Measurements from ENCODE around the gene PNPLA7. TPM values are rescaled to one million over a fixed set of nuclear protein-coding genes. Genes with fewer than 3 reads are reported as not detected.
"Not testable (repeated sequence)": the region's sequence is repeated elsewhere in the genome, so short reads cannot be mapped to it uniquely, and the experiment has no call there.

Gene PNPLA7
- total and polyA plus RNA-seq, 10 of the 15 experiments (the other 5 are each of a cell fraction or from before 2014, with no cell fraction given) = 0.04 to 0.85 (median 0.19) TPM; not detected in 1

- no peak for TF ChIP-seq EGR1 (IDR thresholded peaks at IDR 0.05; ENCODE audit: borderline replicate concordance in 1 of 2, low read depth in 2 of 2, low read length in 2 of 2)
Observed at GRCh38 chr9:137520614-137521404, 29.4 kb downstream of the PNPLA7 start (continued).

GRCh38 chr9:137519553-137519952 lies 30.6 kb downstream of the PNPLA7 start:
- H3K27ac ChIP-seq (ENCODE audit: control insufficient read depth, insufficient read depth) = no peak overlapping the region
- no peak overlapping the region for H2AFZ ChIP-seq (ENCODE audit: control insufficient read depth, low read depth, low read length)
- TF ChIP-seq RELB (IDR thresholded peaks at IDR 0.05; ENCODE audit: low read depth) = no peak
- TF ChIP-seq SPI1 (IDR thresholded peaks at IDR 0.05; ENCODE audit: borderline replicate concordance, insufficient read depth, low read depth, low read length) = no peak
- no peak for TF ChIP-seq STAT3 (IDR thresholded peaks at IDR 0.05; ENCODE audit: low read depth, low read length)
- no peak for TF ChIP-seq LARP7 (IDR thresholded peaks at IDR 0.05)
- no peak for TF ChIP-seq RBBP5 (conservative IDR thresholded peaks at IDR 0.05)
- TF ChIP-seq STAT1 (conservative IDR thresholded peaks at IDR 0.05) = no peak
- TF ChIP-seq PRDM15 (CRISPR knock-in tag; IDR thresholded peaks at IDR 0.05) = no peak
- DNase-seq (ENCODE audit: low read depth, low spot score) (no peak), ATAC-seq (no peak), FAIRE-seq (no peak)
- in situ Hi-C loops (cut with MboI) (no loop called here), intact Hi-C loops (cut with micrococcal nuclease; ENCODE audit: unreplicated experiment) (no loop called here)
- no peaks in the 10 kb centered on the region for H4K20me1 ChIP-seq (ENCODE audit: control insufficient read depth, insufficient read depth)
- RAD21 ChIA-PET (ENCODE audit: unreplicated experiment) = no interaction called here
- SMC1A ChIA-PET (ENCODE audit: uncharacterized antibody, unreplicated experiment) = no interaction called here
- POLR2A ChIA-PET = no interaction called here
- no peaks in the 10 kb centered on the region for H3K9me3 ChIP-seq (replicated peaks; ENCODE audit: control insufficient read depth, insufficient read depth, low read length)
- CTCF ChIA-PET = no interaction called here
- H3K36me3 ChIP-seq (ENCODE audit: control insufficient read depth in 2 of 2, insufficient read depth in 2 of 2, low read length in 1 of 2) = no peaks in the 10 kb centered on the region
- BruUV-seq (replicated peaks) = no TSS peak
- no peak overlapping the region for H3K9ac ChIP-seq (ENCODE audit: control insufficient read depth, insufficient read depth, low read length)
- H3K4me2 ChIP-seq (ENCODE audit: control insufficient read depth, insufficient read depth) = no peak overlapping the region
- WGBS (ENCODE audit: insufficient coverage, insufficient replicate concordance, low lambda C conversion rate, missing lambda C conversion rate) = 24% methylated on average over 10 of the region's 10 CpGs
- H3K4me3 ChIP-seq = no peak overlapping the region
- no peaks in the 10 kb centered on the region for H3K79me2 ChIP-seq (ENCODE audit: control insufficient read depth, insufficient read depth, low read length)
- no peaks in the 10 kb centered on the region for H3K4me1 ChIP-seq (ENCODE audit: control insufficient read depth, insufficient read depth, low read length)
- H3K27me3 ChIP-seq (replicated peaks in 1 of 2; ENCODE audit: control insufficient read depth in 2 of 2, insufficient read depth in 2 of 2, low read length in 1 of 2) = no peaks in the 10 kb centered on the region

- H3K27me3 ChIP-seq (replicated peaks in 1 of 2; ENCODE audit: control insufficient read depth in 2 of 2, insufficient read depth in 2 of 2, low read length in 1 of 2); intact Hi-C loops (cut with micrococcal nuclease; ENCODE audit: unreplicated experiment); H4K20me1 ChIP-seq (ENCODE audit: control insufficient read depth, insufficient read depth); POLR2A ChIA-PET; BruUV-seq (replicated peaks); DNase-seq (ENCODE audit: low read depth, low spot score); in situ Hi-C loops (cut with MboI); H3K79me2 ChIP-seq (ENCODE audit: control insufficient read depth, insufficient read depth, low read length); SMC1A ChIA-PET (ENCODE audit: uncharacterized antibody, unreplicated experiment); H3K36me3 ChIP-seq (ENCODE audit: control insufficient read depth in 2 of 2, insufficient read depth in 2 of 2, low read length in 1 of 2); H3K4me2 ChIP-seq (ENCODE audit: control insufficient read depth, insufficient read depth); H3K27ac ChIP-seq (ENCODE audit: control insufficient read depth, insufficient read depth); CTCF ChIA-PET; H3K4me3 ChIP-seq; H3K4me1 ChIP-seq (ENCODE audit: control insufficient read depth, insufficient read depth, low read length); H3K9ac ChIP-seq (ENCODE audit: control insufficient read depth, insufficient read depth, low read length); H2AFZ ChIP-seq (ENCODE audit: control insufficient read depth, low read depth, low read length); RAD21 ChIA-PET (ENCODE audit: unreplicated experiment); H3K9me3 ChIP-seq (replicated peaks; ENCODE audit: control insufficient read depth, insufficient read depth, low read length); FAIRE-seq; ATAC-seq: not testable (repeated sequence)
- 49% methylated on average over 13 of the region's 13 CpGs for WGBS (ENCODE audit: insufficient coverage, insufficient replicate concordance, low lambda C conversion rate, missing lambda C conversion rate)
Observed at GRCh38 chr9:137518661-137519459, 31.3 kb downstream of the PNPLA7 start.

Data from GM12878 (cell line).